ENCODE measurements around the gene RAB31.

The RAB31 gene

DNA sequence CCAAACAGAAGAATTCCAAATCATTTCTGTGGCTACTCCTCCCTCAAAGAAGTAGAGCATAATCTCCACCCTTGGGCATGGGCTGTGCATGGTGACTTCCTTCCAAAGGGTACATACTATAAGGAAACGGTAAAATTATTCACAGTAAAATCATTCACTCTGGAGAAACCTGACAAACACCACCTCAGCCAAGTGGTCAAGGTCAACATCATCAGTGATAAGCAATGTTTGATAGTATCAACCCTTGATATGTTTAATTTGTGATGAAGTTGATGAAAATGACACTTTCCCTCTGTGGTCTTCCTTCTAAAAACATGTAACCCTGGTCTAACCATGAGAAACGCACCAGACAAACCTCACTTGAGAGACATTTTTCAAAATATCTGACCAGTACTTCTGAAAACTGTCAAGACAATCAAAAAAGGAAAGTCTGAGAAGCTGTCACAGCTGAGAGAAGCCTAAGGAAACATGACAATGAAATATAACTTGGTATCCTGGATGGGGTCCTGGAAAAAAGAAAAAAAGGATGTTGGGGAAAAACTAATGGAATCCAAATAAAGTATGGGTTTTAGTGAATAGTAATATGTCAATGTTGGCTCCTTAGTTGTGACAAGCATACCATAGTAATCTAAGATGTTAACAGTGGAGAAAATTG is 168.2 kb downstream of the RAB31 start:
- no peak overlapping the region for H3K9ac ChIP-seq (ENCODE audit: low read length)

GRCh38 chr18:9876867-9877654 is 169.0 kb downstream of the RAB31 start:
- H3K36me3 ChIP-seq (ENCODE audit: control insufficient read depth, insufficient read depth, low read length): no peaks in the 10 kb centered on the region
- no peak overlapping the region for H3K4me3 ChIP-seq (ENCODE audit: low read length)
- H3K9ac ChIP-seq (ENCODE audit: low read length): peak overlapping the region; percentile 61
- H3K9me3 ChIP-seq (ENCODE audit: control insufficient read depth, low read length): no peaks in the 10 kb centered on the region
- no peaks in the 10 kb centered on the region for H3K27me3 ChIP-seq (ENCODE audit: control insufficient read depth, insufficient read depth, low read length)
- H3K4me1 ChIP-seq (ENCODE audit: control insufficient read depth, insufficient read depth, low read length): peaks cover 12% of the 10 kb centered on the region

More for the DNA sequence above, 168.2 kb downstream of the RAB31 start:
- Histone ChIP-seq H3K27me3 (ENCODE audit: control insufficient read depth, insufficient read depth, low read length) (no peaks in the 10 kb centered on the region), H3K36me3 (ENCODE audit: control insufficient read depth, insufficient read depth, low read length) (no peaks in the 10 kb centered on the region), H3K4me3 (ENCODE audit: low read length) (no peak overlapping the region), H3K9me3 (ENCODE audit: control insufficient read depth, low read length) (no peaks in the 10 kb centered on the region), H3K4me1 (ENCODE audit: control insufficient read depth, insufficient read depth, low read length) (peaks cover 12% of the 10 kb centered on the region)

GRCh38 chr18:9877655-9878014 is 169.5 kb downstream of the RAB31 start:
- no peaks in the 10 kb centered on the region for H3K36me3 ChIP-seq (ENCODE audit: control insufficient read depth, insufficient read depth, low read length)
- H3K9ac ChIP-seq (ENCODE audit: low read length): peak overlapping the region; percentile 61
- peaks cover 12% of the 10 kb centered on the region for H3K4me1 ChIP-seq (ENCODE audit: control insufficient read depth, insufficient read depth, low read length)
- no peaks in the 10 kb centered on the region for H3K27me3 ChIP-seq (ENCODE audit: control insufficient read depth, insufficient read depth, low read length)
- no peaks in the 10 kb centered on the region for H3K9me3 ChIP-seq (ENCODE audit: control insufficient read depth, low read length)
- no peak overlapping the region for H3K4me3 ChIP-seq (ENCODE audit: low read length)

GRCh38 chr18:9878095-9878494 is 170.0 kb downstream of the RAB31 start:
- Histone ChIP-seq H3K4me3 (ENCODE audit: low read length) (no peak overlapping the region), H3K36me3 (ENCODE audit: control insufficient read depth, insufficient read depth, low read length) (no peaks in the 10 kb centered on the region), H3K9ac (ENCODE audit: low read length) (no peak overlapping the region), H3K9me3 (ENCODE audit: control insufficient read depth, low read length) (no peaks in the 10 kb centered on the region), H3K4me1 (ENCODE audit: control insufficient read depth, insufficient read depth, low read length) (peaks cover 12% of the 10 kb centered on the region), H3K27me3 (ENCODE audit: control insufficient read depth, insufficient read depth, low read length) (no peaks in the 10 kb centered on the region)

DNA sequence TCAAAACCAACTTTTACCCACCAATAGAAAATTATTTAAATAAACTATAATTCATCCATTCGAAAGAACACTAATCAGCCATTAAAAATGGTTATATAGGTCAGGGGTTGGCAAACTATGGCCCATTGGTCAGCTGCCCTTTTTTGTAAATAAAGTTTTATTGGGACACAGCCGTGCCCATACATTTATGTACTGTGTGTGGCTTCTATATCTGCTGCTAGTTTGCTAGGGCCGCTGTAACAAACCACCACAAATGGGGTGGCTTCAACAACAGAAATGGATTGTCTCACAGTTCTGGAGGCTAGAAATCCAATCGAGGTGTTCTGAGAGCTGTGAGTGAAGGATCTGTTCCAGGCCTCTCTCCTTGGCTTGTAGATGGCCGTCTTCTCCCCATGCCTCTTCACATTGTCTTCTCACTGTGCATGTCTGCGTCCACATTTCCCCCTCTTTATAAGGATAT is 170.7 kb downstream of the RAB31 start:
- Histone ChIP-seq H3K9me3 (ENCODE audit: control insufficient read depth, low read length) (no peaks in the 10 kb centered on the region), H3K27me3 (ENCODE audit: control insufficient read depth, insufficient read depth, low read length) (no peaks in the 10 kb centered on the region), H3K36me3 (ENCODE audit: control insufficient read depth, insufficient read depth, low read length) (no peaks in the 10 kb centered on the region), H3K4me3 (ENCODE audit: low read length) (no peak overlapping the region), H3K4me1 (ENCODE audit: control insufficient read depth, insufficient read depth, low read length) (peaks cover 12% of the 10 kb centered on the region), H3K9ac (ENCODE audit: low read length) (no peak overlapping the region)

GRCh38 chr18:9884090-9884489 is 176.0 kb downstream of the RAB31 start:
- Histone ChIP-seq H3K4me3 (ENCODE audit: low read length) (no peak overlapping the region), H3K4me1 (ENCODE audit: control insufficient read depth, insufficient read depth, low read length) (no peaks in the 10 kb centered on the region), H3K36me3 (ENCODE audit: control insufficient read depth, insufficient read depth, low read length) (no peaks in the 10 kb centered on the region), H3K9ac (ENCODE audit: low read length) (no peak overlapping the region), H3K27me3 (ENCODE audit: control insufficient read depth, insufficient read depth, low read length) (no peaks in the 10 kb centered on the region), H3K9me3 (ENCODE audit: control insufficient read depth, low read length) (no peaks in the 10 kb centered on the region)

DNA sequence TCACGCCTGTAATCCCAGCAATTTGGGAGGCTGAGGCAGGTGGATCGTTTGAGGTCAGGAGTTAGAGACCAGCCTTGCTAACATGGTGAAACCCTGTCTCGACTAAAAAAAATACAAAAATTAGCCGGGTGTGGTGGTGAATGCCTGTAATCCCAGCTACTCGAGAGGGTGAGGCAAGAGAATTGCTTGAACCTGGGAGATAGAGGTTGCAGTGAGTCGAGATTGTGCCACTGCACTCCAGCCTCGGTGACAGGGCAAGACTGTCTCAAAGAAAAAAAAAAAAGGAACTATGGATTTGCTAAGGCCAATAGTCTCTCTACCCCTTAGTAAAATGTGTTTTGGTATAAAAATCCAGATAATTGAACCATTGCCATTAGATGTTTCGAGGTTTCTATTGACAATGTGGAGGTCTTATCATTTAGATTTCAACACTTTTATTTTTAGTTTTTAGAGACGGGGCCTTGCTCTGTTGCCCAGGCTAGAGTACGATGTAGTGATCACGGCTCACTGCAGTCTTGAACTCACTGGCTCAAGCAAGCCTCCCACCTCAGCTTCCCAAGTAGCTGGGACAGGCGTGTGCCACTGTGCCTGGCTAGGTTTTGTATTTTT is 176.5 kb downstream of the RAB31 start:
- Histone ChIP-seq H3K9ac (ENCODE audit: low read length) (no peak overlapping the region), H3K36me3 (ENCODE audit: control insufficient read depth, insufficient read depth, low read length) (no peaks in the 10 kb centered on the region), H3K4me1 (ENCODE audit: control insufficient read depth, insufficient read depth, low read length) (no peaks in the 10 kb centered on the region), H3K9me3 (ENCODE audit: control insufficient read depth, low read length) (no peaks in the 10 kb centered on the region), H3K27me3 (ENCODE audit: control insufficient read depth, insufficient read depth, low read length) (no peaks in the 10 kb centered on the region), H3K4me3 (ENCODE audit: low read length) (no peak overlapping the region)

DNA sequence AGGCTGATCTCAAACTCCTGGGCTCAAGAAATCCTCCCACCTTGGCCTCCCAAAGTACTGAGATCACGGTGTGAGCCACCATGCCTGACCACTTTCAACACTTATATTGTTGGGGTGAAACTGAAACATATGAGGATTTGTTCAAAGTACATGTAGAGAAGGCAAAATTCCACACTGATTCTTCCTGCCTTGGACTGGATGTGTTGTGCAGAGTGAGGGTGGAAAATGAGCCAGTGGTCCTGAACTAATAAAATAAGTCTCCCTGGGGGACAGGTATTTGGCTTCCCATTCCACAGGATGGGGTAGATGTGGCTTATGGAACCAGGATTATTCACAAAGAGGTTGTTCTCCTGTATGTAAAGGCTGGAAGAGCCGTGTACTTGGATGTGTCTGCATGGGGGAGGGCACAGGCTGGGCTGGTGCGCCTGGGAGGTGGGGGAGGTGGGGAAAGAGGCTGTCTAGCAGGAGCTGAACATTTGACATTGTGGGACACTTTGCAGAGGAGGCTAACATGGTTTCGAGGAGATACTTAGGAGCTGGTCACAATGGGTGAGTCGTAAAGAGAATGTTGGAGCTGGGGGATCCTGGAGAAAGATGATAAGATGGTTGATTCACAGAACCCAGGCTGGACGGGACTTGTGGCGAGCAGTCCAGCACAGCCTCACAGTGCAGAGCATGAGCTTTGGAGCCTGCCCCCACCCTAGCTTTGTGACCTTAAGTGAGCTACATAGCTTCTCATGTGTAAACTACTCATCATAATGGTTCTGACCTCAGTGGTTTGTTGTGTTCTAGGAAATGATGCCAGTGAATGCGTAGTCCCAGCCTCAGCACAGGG is 177.3 kb downstream of the RAB31 start, which contains the start of gene TXNDC2:
Gene TXNDC2 (plus strand): TSS at position 804 of the 835 bp plus-strand sequence. CDS start 708 bp downstream, outside the sequence.
- no peak within 1 kb of the TSS for H3K4me3 ChIP-seq (ENCODE audit: low read length)
- no peaks in the 10 kb centered on the region for H3K9me3 ChIP-seq (ENCODE audit: control insufficient read depth, low read length)
- no peak within 1 kb of the TSS for H3K9ac ChIP-seq (ENCODE audit: low read length)
- H3K27me3 ChIP-seq (ENCODE audit: control insufficient read depth, insufficient read depth, low read length): no peaks in the 10 kb centered on the region
- no peaks in the 10 kb centered on the region for H3K4me1 ChIP-seq (ENCODE audit: control insufficient read depth, insufficient read depth, low read length)
- H3K36me3 ChIP-seq (ENCODE audit: control insufficient read depth, insufficient read depth, low read length): no peaks in the 10 kb centered on the region

DNA sequence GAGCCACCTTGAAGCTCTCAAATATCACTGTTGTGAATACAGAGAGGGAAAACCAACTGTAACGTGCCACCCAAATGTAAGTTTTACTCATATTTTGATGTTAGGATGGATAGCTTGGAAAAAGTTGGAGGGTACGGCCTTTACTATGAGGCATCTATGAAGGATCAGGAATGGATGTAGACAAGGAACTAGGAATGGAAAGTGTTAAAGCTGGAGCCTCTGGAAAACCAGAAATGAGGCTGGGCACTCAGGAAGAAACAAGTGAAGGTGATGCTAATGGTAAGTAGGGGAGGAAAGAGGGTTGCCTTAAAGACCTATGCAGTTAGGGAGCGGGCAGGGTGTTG is 177.9 kb downstream of the RAB31 start:
- Histone ChIP-seq H3K4me3 (ENCODE audit: low read length) (no peak overlapping the region), H3K4me1 (ENCODE audit: control insufficient read depth, insufficient read depth, low read length) (no peaks in the 10 kb centered on the region), H3K9me3 (ENCODE audit: control insufficient read depth, low read length) (no peaks in the 10 kb centered on the region), H3K27me3 (ENCODE audit: control insufficient read depth, insufficient read depth, low read length) (no peaks in the 10 kb centered on the region), H3K36me3 (ENCODE audit: control insufficient read depth, insufficient read depth, low read length) (no peaks in the 10 kb centered on the region), H3K9ac (ENCODE audit: low read length) (no peak overlapping the region)

DNA sequence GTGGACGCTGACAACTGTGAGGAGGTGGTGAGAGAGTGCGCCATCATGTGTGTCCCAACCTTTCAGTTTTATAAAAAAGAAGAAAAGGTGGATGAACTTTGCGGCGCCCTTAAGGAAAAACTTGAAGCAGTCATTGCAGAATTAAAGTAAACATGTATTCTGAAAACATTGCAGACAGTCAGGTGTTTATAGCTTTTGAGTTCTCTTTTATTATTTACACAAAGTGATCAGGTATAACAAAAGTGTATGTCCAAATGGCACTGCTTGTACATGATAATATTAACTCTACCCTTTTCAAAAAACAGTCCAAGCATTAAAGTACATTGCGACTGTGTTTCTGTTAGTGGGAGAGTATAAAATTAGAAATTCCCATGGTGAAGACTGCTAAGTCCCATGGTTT is 179.9 kb downstream of the RAB31 start:
- Histone ChIP-seq H3K36me3 (ENCODE audit: control insufficient read depth, insufficient read depth, low read length) (no peaks in the 10 kb centered on the region), H3K4me1 (ENCODE audit: control insufficient read depth, insufficient read depth, low read length) (no peaks in the 10 kb centered on the region), H3K4me3 (ENCODE audit: low read length) (no peak overlapping the region), H3K9me3 (ENCODE audit: control insufficient read depth, low read length) (no peaks in the 10 kb centered on the region), H3K27me3 (ENCODE audit: control insufficient read depth, insufficient read depth, low read length) (no peaks in the 10 kb centered on the region), H3K9ac (ENCODE audit: low read length) (no peak overlapping the region)

- no peaks in the 10 kb centered on the region for H3K36me3 ChIP-seq (ENCODE audit: control insufficient read depth, insufficient read depth, low read length)
- no peak overlapping the region for H3K9ac ChIP-seq (ENCODE audit: low read length)
- no peak overlapping the region for H3K4me3 ChIP-seq (ENCODE audit: low read length)
- no peaks in the 10 kb centered on the region for H3K9me3 ChIP-seq (ENCODE audit: control insufficient read depth, low read length)
- H3K4me1 ChIP-seq (ENCODE audit: control insufficient read depth, insufficient read depth, low read length): no peaks in the 10 kb centered on the region
- no peaks in the 10 kb centered on the region for H3K27me3 ChIP-seq (ENCODE audit: control insufficient read depth, insufficient read depth, low read length)
Measured at GRCh38 chr18:9890196-9890595, 182.1 kb downstream of the RAB31 start.

Measured in mucosa of stomach (tissue), 1 donor.